ENCODE measurements around the gene MS4A2. TPM values are rescaled to one million over a fixed set of nuclear protein-coding genes. Genes with fewer than 3 reads are reported as not detected.

Gene MS4A2
- total and polyA plus RNA-seq, 12 donors = 0.03 to 0.16 (median 0.06) TPM; not detected in 7

DNA sequence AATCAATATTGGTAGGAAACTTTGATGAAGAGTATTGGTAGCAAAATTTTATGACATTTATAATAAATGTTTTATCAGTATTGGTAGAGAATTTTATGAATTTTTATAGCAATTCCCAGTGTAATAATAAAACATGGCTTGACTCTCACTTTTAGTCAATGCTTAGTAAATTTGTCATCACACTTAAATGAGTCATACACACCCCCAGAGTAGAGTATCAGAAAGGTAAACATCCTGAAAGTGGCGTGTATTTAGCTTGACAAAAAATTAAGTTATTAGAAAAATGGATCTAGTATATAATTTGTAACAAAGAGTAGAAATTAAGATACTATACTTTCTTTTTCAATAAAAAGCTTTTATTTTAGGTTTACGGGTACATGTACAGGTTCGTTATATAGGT, 29.4 kb upstream of the MS4A2 start:
- H3K9me3 ChIP-seq (replicated peaks in 1 of 3) = no peaks in the 10 kb centered on the region
- WGBS, 4 donors = 65 to 76% (median 70%) methylated on average over 3 of the region's 3 CpGs
- H3K27me3 ChIP-seq = no peaks in the 10 kb centered on the region
- no peak overlapping the region for H3K27ac ChIP-seq
- no peak for DNase-seq
- TF ChIP-seq, protein P1, sequence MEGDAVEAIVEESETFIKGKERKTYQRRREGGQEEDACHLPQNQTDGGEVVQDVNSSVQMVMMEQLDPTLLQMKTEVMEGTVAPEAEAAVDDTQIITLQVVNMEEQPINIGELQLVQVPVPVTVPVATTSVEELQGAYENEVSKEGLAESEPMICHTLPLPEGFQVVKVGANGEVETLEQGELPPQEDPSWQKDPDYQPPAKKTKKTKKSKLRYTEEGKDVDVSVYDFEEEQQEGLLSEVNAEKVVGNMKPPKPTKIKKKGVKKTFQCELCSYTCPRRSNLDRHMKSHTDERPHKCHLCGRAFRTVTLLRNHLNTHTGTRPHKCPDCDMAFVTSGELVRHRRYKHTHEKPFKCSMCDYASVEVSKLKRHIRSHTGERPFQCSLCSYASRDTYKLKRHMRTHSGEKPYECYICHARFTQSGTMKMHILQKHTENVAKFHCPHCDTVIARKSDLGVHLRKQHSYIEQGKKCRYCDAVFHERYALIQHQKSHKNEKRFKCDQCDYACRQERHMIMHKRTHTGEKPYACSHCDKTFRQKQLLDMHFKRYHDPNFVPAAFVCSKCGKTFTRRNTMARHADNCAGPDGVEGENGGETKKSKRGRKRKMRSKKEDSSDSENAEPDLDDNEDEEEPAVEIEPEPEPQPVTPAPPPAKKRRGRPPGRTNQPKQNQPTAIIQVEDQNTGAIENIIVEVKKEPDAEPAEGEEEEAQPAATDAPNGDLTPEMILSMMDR (IDR thresholded peaks at IDR 0.05) = no peak
- no peak for TF ChIP-seq POLR2A (IDR thresholded peaks at IDR 0.05)
- H3K4me1 ChIP-seq (replicated peaks in 1 of 2) = no peaks in the 10 kb centered on the region
- intact Hi-C loops (cut with DNase I) = no loop called here
- no peak overlapping the region for H3K4me3 ChIP-seq
- no peaks in the 10 kb centered on the region for H3K36me3 ChIP-seq (replicated peaks in 1 of 2)

DNA sequence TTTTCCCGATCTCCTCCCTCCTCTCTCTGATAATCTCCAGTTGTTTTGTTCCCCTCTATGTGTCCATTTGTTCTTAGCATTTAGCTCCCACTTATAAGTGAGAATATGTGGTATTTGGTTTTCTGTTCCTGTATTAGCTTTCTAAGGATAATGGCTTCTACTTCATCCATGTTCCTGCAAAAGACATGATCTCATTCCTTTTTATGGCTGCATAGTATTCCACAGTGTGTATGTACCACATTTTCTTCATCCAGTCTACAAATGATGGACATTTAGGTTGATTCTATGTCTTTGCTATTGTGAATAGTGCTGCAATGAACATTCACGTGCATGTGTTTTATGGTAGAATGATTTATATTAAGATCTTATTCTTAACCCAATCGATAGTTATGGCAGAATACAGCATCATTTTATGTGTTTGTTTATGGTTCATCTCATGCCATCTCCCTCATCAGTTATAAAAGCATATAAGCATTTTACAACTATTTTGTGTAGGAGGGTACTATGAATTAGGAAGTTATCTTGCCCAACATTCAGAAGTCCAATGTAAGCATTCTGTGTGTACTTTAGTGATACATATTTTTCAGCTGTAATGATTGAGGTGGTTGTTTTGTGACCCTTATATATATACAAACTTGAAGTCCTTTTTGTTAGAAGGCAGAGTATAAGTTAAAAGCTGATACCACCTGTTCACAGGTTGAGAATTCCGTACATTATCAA, 28.8 kb upstream of the MS4A2 start:
- H3K4me1 ChIP-seq (replicated peaks in 1 of 2) = no peaks in the 10 kb centered on the region
- no peaks in the 10 kb centered on the region for H3K9me3 ChIP-seq (replicated peaks in 1 of 3)
- 77 to 85% (median 81%) methylated on average over 4 of the region's 4 CpGs for WGBS, 4 donors
- DNase-seq = no peak
- H3K36me3 ChIP-seq (replicated peaks in 1 of 2) = no peaks in the 10 kb centered on the region
- no peak overlapping the region for H3K27ac ChIP-seq
- intact Hi-C loops (cut with DNase I) = no loop called here
- no peak for TF ChIP-seq POLR2A (IDR thresholded peaks at IDR 0.05)
- TF ChIP-seq, protein P1 (IDR thresholded peaks at IDR 0.05) = no peak
- no peak overlapping the region for H3K4me3 ChIP-seq
- H3K27me3 ChIP-seq = no peaks in the 10 kb centered on the region

DNA sequence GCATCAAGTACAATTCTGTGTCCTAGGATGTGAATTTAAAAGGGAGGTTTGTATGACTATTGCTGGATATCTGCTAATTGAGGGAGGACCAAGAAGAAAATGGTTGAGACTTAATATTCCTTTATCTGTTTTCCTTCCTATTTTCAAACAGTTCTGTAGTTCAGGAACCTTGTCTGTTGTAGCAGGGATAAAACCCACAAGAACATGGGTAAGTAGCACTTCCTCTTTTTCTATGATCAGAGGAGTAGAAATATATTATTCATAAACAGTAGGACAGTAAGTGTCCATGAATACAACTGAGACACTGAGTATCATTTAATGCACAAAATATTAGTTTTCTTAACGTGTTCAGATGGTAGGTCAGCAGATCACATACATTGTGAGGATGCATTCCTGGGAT, 24.4 kb upstream of the MS4A2 start:
- H3K36me3 ChIP-seq (replicated peaks in 1 of 2) = no peaks in the 10 kb centered on the region
- no peaks in the 10 kb centered on the region for H3K4me1 ChIP-seq (replicated peaks in 1 of 2)
- H3K27ac ChIP-seq = no peak overlapping the region
- 41 to 80% (median 61%) methylated on average over 1 of the region's 1 CpG for WGBS, 4 donors
- H3K27me3 ChIP-seq = no peaks in the 10 kb centered on the region
- DNase-seq = no peak
- no peaks in the 10 kb centered on the region for H3K9me3 ChIP-seq (replicated peaks in 1 of 3)
- intact Hi-C loops (cut with DNase I) = no loop called here
- no peak overlapping the region for H3K4me3 ChIP-seq
- TF ChIP-seq POLR2A (IDR thresholded peaks at IDR 0.05) = no peak
- TF ChIP-seq, protein P1 (IDR thresholded peaks at IDR 0.05) = no peak

- WGBS, 4 donors = 74 to 80% (median 77%) methylated on average over 1 of the region's 1 CpG
- intact Hi-C loops (cut with DNase I) = no loop called here
Measured at GRCh38 chr11:60065801-60066200, 22.7 kb upstream of the MS4A2 start.

More at GRCh38 chr11:60065801-60066200, 22.7 kb upstream of the MS4A2 start:
- Histone ChIP-seq H3K4me3 (no peak overlapping the region), H3K36me3 (replicated peaks in 1 of 2) (no peaks in the 10 kb centered on the region), H3K27ac (no peak overlapping the region), H3K27me3 (no peaks in the 10 kb centered on the region), H3K9me3 (replicated peaks in 1 of 3) (no peaks in the 10 kb centered on the region), H3K4me1 (replicated peaks in 1 of 2) (no peaks in the 10 kb centered on the region)
- TF ChIP-seq, protein P1 (IDR thresholded peaks at IDR 0.05) = no peak
- no peak for TF ChIP-seq POLR2A (IDR thresholded peaks at IDR 0.05)
- no peak for DNase-seq

Data from adrenal gland (tissue), 12 donors.